H9 (cell line): ENCODE data around the gene FRMPD1. TPM values are rescaled to one million over a fixed set of nuclear protein-coding genes. Genes with fewer than 3 reads are reported as not detected.

Source experiments
- DNase-seq: peaks from one replicate; pipeline ENCODE4 v3.0.0-alpha.2; 2017
- H2AFZ ChIP-seq: one replicate; pipeline ENCODE4 v1.6.1; 2013; ENCODE audit warnings: mild to moderate bottlenecking, low read length, control low read depth, moderate library complexity
- H2AK5ac ChIP-seq: 2 replicates; pipeline ENCODE4 v1.6.1; 2013; ENCODE audit warnings: low read length, control low read depth, mixed read lengths; ENCODE audit not compliant: insufficient read length
- H2BK120ac ChIP-seq: one replicate; pipeline ENCODE4 v1.6.1; 2013; ENCODE audit warnings: low read depth, mild to moderate bottlenecking, low read length, control low read depth, inconsistent platforms; ENCODE audit not compliant: poor library complexity, severe bottlenecking
- H2BK12ac ChIP-seq: 2 replicates; pipeline ENCODE4 v1.6.1; 2013; ENCODE audit warnings: low read length, control low read depth, mixed read lengths, low read depth; ENCODE audit not compliant: insufficient read length
- H2BK15ac ChIP-seq: 2 replicates; pipeline ENCODE4 v1.6.1; 2013; ENCODE audit warnings: low read depth, low read length, control low read depth
- H2BK20ac ChIP-seq: one replicate; pipeline ENCODE4 v1.6.1; 2013; ENCODE audit warnings: low read depth, mild to moderate bottlenecking, low read length, control low read depth, inconsistent platforms; ENCODE audit not compliant: poor library complexity, severe bottlenecking
- H2BK5ac ChIP-seq: 2 replicates; pipeline ENCODE4 v1.6.1; 2013; ENCODE audit warnings: low read length, control low read depth, mixed read lengths; ENCODE audit not compliant: insufficient read length
- H3K14ac ChIP-seq: 2 replicates; pipeline ENCODE4 v1.6.1; 2013; ENCODE audit warnings: low read length, control low read depth; ENCODE audit not compliant: insufficient read depth
- H3K18ac ChIP-seq: 2 replicates; pipeline ENCODE4 v1.6.1; 2013; ENCODE audit warnings: low read depth, mild to moderate bottlenecking, mixed read lengths, low read length, control low read depth; ENCODE audit not compliant: insufficient read length
- H3K23ac ChIP-seq: 2 replicates; pipeline ENCODE4 v1.6.1; 2013; ENCODE audit warnings: low read length, control low read depth, mixed read lengths, low read depth; ENCODE audit not compliant: insufficient read length
- H3K23me2 ChIP-seq: 2 replicates; pipeline ENCODE4 v1.6.1; 2013; ENCODE audit warnings: low read depth, mild to moderate bottlenecking, mixed read lengths, low read length, control low read depth; ENCODE audit not compliant: insufficient read length, poor library complexity, severe bottlenecking
- H3K27ac ChIP-seq: 2 replicates; pipeline ENCODE4 v1.5.1; 2013; ENCODE audit warnings: low read length, control low read depth, mixed read lengths, low read depth; ENCODE audit not compliant: insufficient read length
- H3K27me3 ChIP-seq: 2 replicates; pipeline ENCODE4 v1.6.1; 2013; ENCODE audit warnings: low read length, control low read depth, inconsistent platforms; ENCODE audit not compliant: insufficient read depth
- H3K4ac ChIP-seq: 2 replicates; pipeline ENCODE4 v1.6.1; 2013; ENCODE audit warnings: low read depth, mild to moderate bottlenecking, control low read depth, inconsistent platforms, low read length, moderate library complexity
- H3K4me1 ChIP-seq: 2 replicates; pipeline ENCODE4 v1.6.1; 2013; ENCODE audit warnings: low read length, control low read depth, inconsistent platforms; ENCODE audit not compliant: insufficient read depth
- H3K4me2 ChIP-seq: 2 replicates; pipeline ENCODE4 v1.6.1; 2013; ENCODE audit warnings: low read length, control low read depth, mixed read lengths; ENCODE audit not compliant: insufficient read length, insufficient read depth
- H3K56ac ChIP-seq: 2 replicates; pipeline ENCODE4 v1.6.1; 2013; ENCODE audit warnings: low read depth, mild to moderate bottlenecking, mixed read lengths, low read length, control low read depth; ENCODE audit not compliant: insufficient read length
- H3K79me1 ChIP-seq: 2 replicates; pipeline ENCODE4 v1.6.1; 2013; ENCODE audit warnings: low read depth, mild to moderate bottlenecking, moderate library complexity, low read length, control low read depth, inconsistent platforms; ENCODE audit not compliant: insufficient read depth, poor library complexity, severe bottlenecking
- H3K79me2 ChIP-seq: 2 replicates; pipeline ENCODE4 v1.6.1; 2013; ENCODE audit warnings: low read length, control low read depth, inconsistent platforms; ENCODE audit not compliant: insufficient read depth
- H3K9ac ChIP-seq: 2 replicates; pipeline ENCODE4 v1.6.1; 2013; ENCODE audit warnings: low read length, control low read depth, mixed read lengths; ENCODE audit not compliant: insufficient read length; ENCODE audit errors: extremely low read depth
- H3K9me3 ChIP-seq: one replicate; pipeline ENCODE4 v1.6.1; 2013; ENCODE audit warnings: low read depth, low read length, inconsistent platforms; ENCODE audit not compliant: control insufficient read depth
- H3T11ph ChIP-seq: one replicate; pipeline ENCODE4 v1.6.1; 2013; ENCODE audit warnings: mild to moderate bottlenecking, low read length, control low read depth, inconsistent platforms
- H4K20me1 ChIP-seq: one replicate; pipeline ENCODE4 v1.6.1; 2013; ENCODE audit not compliant: control insufficient read depth, insufficient read length, insufficient read depth
- H4K5ac ChIP-seq: 2 replicates; pipeline ENCODE4 v1.6.1; 2013; ENCODE audit warnings: low read depth, mild to moderate bottlenecking, mixed read lengths, low read length, control low read depth; ENCODE audit not compliant: insufficient read length
- H4K8ac ChIP-seq: replicated peaks from 2 replicates; pipeline ENCODE4 v1.6.1; 2013; ENCODE audit warnings: low read length, control low read depth, mixed read lengths, low read depth; ENCODE audit not compliant: insufficient read length
- H4K91ac ChIP-seq: 2 replicates; pipeline ENCODE4 v1.6.1; 2013; ENCODE audit warnings: low read depth, mild to moderate bottlenecking, moderate library complexity, mixed read lengths, low read length, control low read depth; ENCODE audit not compliant: insufficient read length
- H3K27ac Mint-ChIP-seq, 3 experiments: 2 replicates in 2 of 3; 3 replicates in 1 of 3; pipeline ENCODE4 v1.8.0; 2020 to 2021; ENCODE audit warnings: mixed read lengths in 3 of 3, mild to moderate bottlenecking in 1 of 3, moderate library complexity in 1 of 3
- H3K27me3 Mint-ChIP-seq: 2 replicates; pipeline ENCODE4 v1.8.0; 2021; ENCODE audit warnings: low read depth, mild to moderate bottlenecking, moderate library complexity, mixed read lengths
- H3K36me3 Mint-ChIP-seq, 3 experiments: 2 replicates in 2 of 3; 3 replicates in 1 of 3; pipeline ENCODE4 v1.8.0; 2020 to 2021; ENCODE audit warnings: low read depth in 3 of 3, mixed read lengths in 3 of 3; ENCODE audit not compliant: insufficient read depth in 1 of 3
- H3K4me1 Mint-ChIP-seq, 2 experiments: 2 replicates each; pipeline ENCODE4 v1.8.0; 2020; ENCODE audit warnings: mixed read lengths in 2 of 2
- H3K4me3 Mint-ChIP-seq, 2 experiments: 2 replicates in 1 of 2; 3 replicates in 1 of 2; pipeline ENCODE4 v1.8.0; 2020 to 2021; ENCODE audit warnings: mild to moderate bottlenecking in 2 of 2, mixed read lengths in 2 of 2, moderate library complexity in 1 of 2
- H3K9me3 Mint-ChIP-seq, 2 experiments: 2 replicates in 1 of 2; 3 replicates in 1 of 2; pipeline ENCODE4 v1.8.0; 2020; ENCODE audit warnings: mild to moderate bottlenecking in 2 of 2, mixed read lengths in 2 of 2, moderate library complexity in 1 of 2
- WGBS: extraction: QIAGEN DNeasy Blood & Tissue Kit; methylation state at CpG from one replicate; pipeline ENCODE4 v1.1.7; 2013; ENCODE audit warnings: missing lambda C conversion rate, low lambda C conversion rate, mixed read lengths; ENCODE audit not compliant: insufficient read length; ENCODE audit errors: extremely low coverage; 5-methylcytosine and 5-hydroxymethylcytosine counted together
- total RNA-seq: library from RNA; stranded (reverse); gene quantifications from 2 replicates; pipeline ENCODE4 v1.2.1, GENCODE V29; 2021
- TF ChIP-seq, protein P1 (sequence below): fragments of 200-600 bp; sonication (generic); conservative IDR thresholded peaks from 3 replicates; pipeline ENCODE4 v1.8.0; 2021; ENCODE audit warnings: antibody characterized with exemption, mild to moderate bottlenecking

FRMPD1 gene
- total RNA-seq, 1 experiment from 2014 or later: 0.04 TPM

DNA sequence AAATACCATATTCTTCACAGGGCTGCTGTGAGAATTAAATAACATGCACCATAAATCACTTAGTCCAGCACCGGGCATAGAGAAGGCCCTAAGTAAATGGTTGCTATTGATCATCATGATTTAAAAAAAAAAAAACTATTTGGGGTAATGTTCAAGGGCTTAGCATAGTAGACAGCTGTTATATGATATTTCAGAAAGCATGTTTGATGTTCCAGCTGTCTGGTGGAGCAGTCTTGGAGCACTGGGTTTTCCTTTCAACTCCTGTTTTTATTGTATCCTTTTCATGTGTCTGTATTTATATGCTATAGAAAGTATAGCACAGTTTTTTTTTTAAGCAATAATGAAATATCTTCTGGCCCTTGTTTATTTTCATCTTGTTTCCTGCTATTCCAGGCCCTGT is 30.4 kb upstream of the FRMPD1 start:
- Mint-ChIP-seq H3K4me1 (peaks cover 20 to 25% of the 10 kb centered on the region in 2 experiments), H3K9me3 (no peaks in the 10 kb centered on the region), H3K27ac (no peak overlapping the region), H3K27me3 (peaks cover 2% of the 10 kb centered on the region), H3K4me3 (no peak overlapping the region), H3K36me3 (no peaks in the 10 kb centered on the region)
- Histone ChIP-seq H3K9ac (no peak overlapping the region), H3K79me2 (no peaks in the 10 kb centered on the region), H3K14ac (no peak overlapping the region), H4K5ac (no peak overlapping the region), H3K23ac (no peak overlapping the region), H3K4me1 (peaks cover 5% of the 10 kb centered on the region; the same call in 1 of the 2 replicates), H2BK15ac (no peak overlapping the region), H2BK120ac (no peak overlapping the region), H4K91ac (no peak overlapping the region), H2AK5ac (no peak overlapping the region), H2BK5ac (no peak overlapping the region), H3K56ac (no peak overlapping the region), H3T11ph (no peak overlapping the region), H2BK20ac (no peak overlapping the region), H3K27ac (no peak overlapping the region), H4K8ac (no peak overlapping the region), H4K20me1 (no peaks in the 10 kb centered on the region), H3K27me3 (no peaks in the 10 kb centered on the region), H3K9me3 (no peaks in the 10 kb centered on the region), H3K4ac (no peak overlapping the region), H2BK12ac (no peak overlapping the region), H3K18ac (no peak overlapping the region), H3K4me2 (no peak overlapping the region), H3K23me2 (no peaks in the 10 kb centered on the region), H3K79me1 (no peaks in the 10 kb centered on the region), H2AFZ (no peak overlapping the region)
- no peak for DNase-seq
- TF ChIP-seq, protein P1, sequence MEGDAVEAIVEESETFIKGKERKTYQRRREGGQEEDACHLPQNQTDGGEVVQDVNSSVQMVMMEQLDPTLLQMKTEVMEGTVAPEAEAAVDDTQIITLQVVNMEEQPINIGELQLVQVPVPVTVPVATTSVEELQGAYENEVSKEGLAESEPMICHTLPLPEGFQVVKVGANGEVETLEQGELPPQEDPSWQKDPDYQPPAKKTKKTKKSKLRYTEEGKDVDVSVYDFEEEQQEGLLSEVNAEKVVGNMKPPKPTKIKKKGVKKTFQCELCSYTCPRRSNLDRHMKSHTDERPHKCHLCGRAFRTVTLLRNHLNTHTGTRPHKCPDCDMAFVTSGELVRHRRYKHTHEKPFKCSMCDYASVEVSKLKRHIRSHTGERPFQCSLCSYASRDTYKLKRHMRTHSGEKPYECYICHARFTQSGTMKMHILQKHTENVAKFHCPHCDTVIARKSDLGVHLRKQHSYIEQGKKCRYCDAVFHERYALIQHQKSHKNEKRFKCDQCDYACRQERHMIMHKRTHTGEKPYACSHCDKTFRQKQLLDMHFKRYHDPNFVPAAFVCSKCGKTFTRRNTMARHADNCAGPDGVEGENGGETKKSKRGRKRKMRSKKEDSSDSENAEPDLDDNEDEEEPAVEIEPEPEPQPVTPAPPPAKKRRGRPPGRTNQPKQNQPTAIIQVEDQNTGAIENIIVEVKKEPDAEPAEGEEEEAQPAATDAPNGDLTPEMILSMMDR: no peak
- no CpG with 5 or more reads among the region's 1 CpG for WGBS
